Astrocyte (in vitro differentiated cells and primary cell): ENCODE data around the gene KRTAP29-1. TPM values are rescaled to one million over a fixed set of nuclear protein-coding genes. Genes with fewer than 3 reads are reported as not detected.

Experiments
- DNase-seq: peaks from one replicate; pipeline ENCODE4 v3.0.0-alpha.2; 2010; ENCODE audit warnings: low read depth
- FAIRE-seq: peaks from 2 replicates; lab custom pipeline; 2011; peaks lifted over from hg19 to GRCh38; lab: Jason Lieb, UNC
- H2AFZ ChIP-seq: 2 replicates; pipeline ENCODE4 v1.6.0; 2012; ENCODE audit warnings: low read depth, low read length, inconsistent platforms
- H3K27ac ChIP-seq: 2 replicates; pipeline ENCODE4 v1.5.1; 2011; ENCODE audit warnings: low read depth, low read length, inconsistent platforms
- H3K27me3 ChIP-seq: 2 replicates; pipeline ENCODE4 v1.6.0; 2011; ENCODE audit warnings: low read length, inconsistent platforms; ENCODE audit not compliant: insufficient read depth
- H3K36me3 ChIP-seq: 2 replicates; pipeline ENCODE4 v1.5.1; 2011; ENCODE audit warnings: low read length, inconsistent platforms; ENCODE audit not compliant: insufficient read depth
- H3K4me1 ChIP-seq: 2 replicates; pipeline ENCODE4 v1.5.1; 2011; ENCODE audit warnings: low read length, inconsistent platforms; ENCODE audit not compliant: insufficient read depth
- H3K4me2 ChIP-seq: 2 replicates; pipeline ENCODE4 v1.6.0; 2012; ENCODE audit warnings: low read length, inconsistent platforms
- H3K4me3 ChIP-seq: 2 replicates; pipeline ENCODE4 v1.5.1; 2011; ENCODE audit warnings: low read depth, mild to moderate bottlenecking, low read length, inconsistent platforms; ENCODE audit not compliant: insufficient read depth
- H3K79me2 ChIP-seq: 2 replicates; pipeline ENCODE4 v1.6.0; 2012; ENCODE audit warnings: mild to moderate bottlenecking, low read length, inconsistent platforms; ENCODE audit not compliant: insufficient read depth
- H3K9ac ChIP-seq: 2 replicates; pipeline ENCODE4 v1.6.0; 2012; ENCODE audit warnings: mild to moderate bottlenecking, low read length, inconsistent platforms
- H3K9me3 ChIP-seq: 2 replicates; pipeline ENCODE4 v1.5.1; 2012; ENCODE audit warnings: low read depth, mild to moderate bottlenecking, low read length, inconsistent platforms; ENCODE audit not compliant: insufficient read depth
- H4K20me1 ChIP-seq: 2 replicates; pipeline ENCODE4 v1.6.0; 2012; ENCODE audit warnings: low read length, inconsistent platforms; ENCODE audit not compliant: insufficient read depth
- H3K27ac Mint-ChIP-seq: one replicate; pipeline ENCODE4 v1.8.0; 2021; ENCODE audit warnings: mild to moderate bottlenecking, mixed read lengths; ENCODE audit not compliant: unreplicated experiment
- H3K27me3 Mint-ChIP-seq: one replicate; pipeline ENCODE4 v1.8.0; 2021; ENCODE audit warnings: low read depth, mixed read lengths; ENCODE audit not compliant: unreplicated experiment
- H3K36me3 Mint-ChIP-seq: one replicate; pipeline ENCODE4 v1.8.0; 2021; ENCODE audit warnings: low read depth, mixed read lengths; ENCODE audit not compliant: unreplicated experiment
- H3K4me1 Mint-ChIP-seq: one replicate; pipeline ENCODE4 v1.8.0; 2021; ENCODE audit warnings: low read depth, mixed read lengths; ENCODE audit not compliant: unreplicated experiment
- H3K4me3 Mint-ChIP-seq: one replicate; pipeline ENCODE4 v1.8.0; 2021; ENCODE audit warnings: mild to moderate bottlenecking, moderate library complexity, mixed read lengths; ENCODE audit not compliant: unreplicated experiment
- H3K9me3 Mint-ChIP-seq: one replicate; pipeline ENCODE4 v1.8.0; 2021; ENCODE audit warnings: mild to moderate bottlenecking, mixed read lengths; ENCODE audit not compliant: unreplicated experiment
- CTCF ChIP-seq: IDR thresholded peaks from 2 replicates; pipeline ENCODE4 v1.5.1; 2011; ENCODE audit warnings: low read depth, mild to moderate bottlenecking, inconsistent platforms, low read length, moderate library complexity; ENCODE audit not compliant: insufficient read depth
- EZH2 ChIP-seq: IDR thresholded peaks from 2 replicates; pipeline ENCODE4 v1.6.1; 2012; ENCODE audit warnings: mild to moderate bottlenecking, low read length, inconsistent platforms; ENCODE audit not compliant: insufficient read depth
- total RNA-seq: library from RNA; stranded (reverse); gene quantifications from 2 replicates; pipeline ENCODE4 v1.2.1, GENCODE V29; 2021

Gene KRTAP29-1
- total RNA-seq, 1 donor from 2014 or later, result not detected

GRCh38 chr17:41254861-41255260, 47.8 kb downstream of the KRTAP29-1 start:
- no peak overlapping the region for H3K4me3 ChIP-seq
- H3K4me1 ChIP-seq, result no peaks in the 10 kb centered on the region
- Mint-ChIP-seq H3K9me3 (no peaks in the 10 kb centered on the region), H3K4me1 (no peaks in the 10 kb centered on the region), H3K36me3 (no peaks in the 10 kb centered on the region), H3K27me3 (peaks cover 38% of the 10 kb centered on the region), H3K27ac (no peak overlapping the region), H3K4me3 (no peak overlapping the region)
- H3K9ac ChIP-seq, result no peak overlapping the region
- H3K27ac ChIP-seq, result no peak overlapping the region
- DNase-seq, result no peak
- H4K20me1 ChIP-seq, result no peaks in the 10 kb centered on the region
- no peak for FAIRE-seq
- H3K27me3 ChIP-seq, result no peaks in the 10 kb centered on the region
- no peaks in the 10 kb centered on the region for H3K79me2 ChIP-seq
- no peak overlapping the region for H3K4me2 ChIP-seq
- H2AFZ ChIP-seq, result no peak overlapping the region
- H3K36me3 ChIP-seq, result no peaks in the 10 kb centered on the region
- no peaks in the 10 kb centered on the region for H3K9me3 ChIP-seq
- no peak for TF ChIP-seq EZH2
- no peak for TF ChIP-seq CTCF

Other genes with a start within 250 kb of the KRTAP29-1 start
- gene KRTAP2-2, start 247.6 kb downstream of the KRTAP29-1 start, total RNA-seq, result not detected in 2 replicates
- gene KRTAP2-3, start 242.7 kb downstream of the KRTAP29-1 start, total RNA-seq, result 3.8 and 7.1 TPM in 2 replicates
- gene KRTAP2-4, start 237.0 kb downstream of the KRTAP29-1 start, total RNA-seq, result not detected in 2 replicates
- gene KRTAP4-7, start 218.7 kb downstream of the KRTAP29-1 start, total RNA-seq, result not detected in 2 replicates
- not detected in 2 replicates for gene KRTAP4-8, start 204.7 kb downstream of the KRTAP29-1 start, total RNA-seq
- gene KRTAP4-16, start 200.6 kb downstream of the KRTAP29-1 start, total RNA-seq, result not detected in 2 replicates
- not detected in 2 replicates for gene KRTAP4-9, start 197.5 kb downstream of the KRTAP29-1 start, total RNA-seq
- not detected in 2 replicates for gene KRTAP4-11, start 184.5 kb downstream of the KRTAP29-1 start, total RNA-seq
- not detected in 2 replicates for gene KRTAP4-12, start 178.7 kb downstream of the KRTAP29-1 start, total RNA-seq
- gene KRTAP4-6, start 162.3 kb downstream of the KRTAP29-1 start, total RNA-seq, result not detected in 2 replicates
- not detected in 2 replicates for gene KRTAP4-5, start 153.0 kb downstream of the KRTAP29-1 start, total RNA-seq
- not detected in 2 replicates for gene KRTAP4-4, start 142.1 kb downstream of the KRTAP29-1 start, total RNA-seq
- gene KRTAP4-3, start 134.6 kb downstream of the KRTAP29-1 start, total RNA-seq, result not detected in 2 replicates
- not detected in 2 replicates for gene KRTAP4-2, start 124.6 kb downstream of the KRTAP29-1 start, total RNA-seq
- not detected in 2 replicates for gene KRTAP4-1, start 117.9 kb downstream of the KRTAP29-1 start, total RNA-seq
- gene KRTAP9-1, start 113.0 kb downstream of the KRTAP29-1 start, total RNA-seq, result not detected in 2 replicates
- gene KRTAP9-2, start 76.2 kb downstream of the KRTAP29-1 start, total RNA-seq, result not detected in 2 replicates
- not detected in 2 replicates for gene KRTAP9-3, start 70.4 kb downstream of the KRTAP29-1 start, total RNA-seq
- gene KRTAP9-8, start 64.9 kb downstream of the KRTAP29-1 start, total RNA-seq, result not detected in 2 replicates
- not detected in 2 replicates for gene KRTAP9-4, start 53.2 kb downstream of the KRTAP29-1 start, total RNA-seq
- not detected in 2 replicates for gene KRTAP9-9, start 47.5 kb downstream of the KRTAP29-1 start, total RNA-seq
- not detected in 2 replicates for gene KRTAP9-6, start 37.5 kb downstream of the KRTAP29-1 start, total RNA-seq
- not detected in 2 replicates for gene KRTAP9-7, start 27.2 kb downstream of the KRTAP29-1 start, total RNA-seq
- not detected in 2 replicates for gene KRTAP16-1, start 6.5 kb upstream of the KRTAP29-1 start, total RNA-seq
- gene KRTAP17-1, start 12.9 kb upstream of the KRTAP29-1 start, total RNA-seq, result not detected in 2 replicates
- not detected in 2 replicates for gene KRT33A, start 48.0 kb upstream of the KRTAP29-1 start, total RNA-seq
- not detected in 2 replicates for gene KRT33B, start 67.0 kb upstream of the KRTAP29-1 start, total RNA-seq
- not detected in 2 replicates for gene KRT34, start 79.5 kb upstream of the KRTAP29-1 start, total RNA-seq
- gene KRT31, start 94.8 kb upstream of the KRTAP29-1 start, total RNA-seq, result not detected in 2 replicates
- gene KRT37, start 121.7 kb upstream of the KRTAP29-1 start, total RNA-seq, result not detected in 2 replicates
- not detected in 2 replicates for gene KRT38, start 138.1 kb upstream of the KRTAP29-1 start, total RNA-seq
- gene KRT32, start 164.5 kb upstream of the KRTAP29-1 start, total RNA-seq, result not detected in 2 replicates
- gene KRT35, start 178.3 kb upstream of the KRTAP29-1 start, total RNA-seq, result not detected in 2 replicates
- not detected in 2 replicates for gene KRT36, start 187.1 kb upstream of the KRTAP29-1 start, total RNA-seq
- not detected in 2 replicates for gene KRT13, start 202.8 kb upstream of the KRTAP29-1 start, total RNA-seq
- 0.26 and 0.79 TPM in 2 replicates for gene KRT15, start 216.0 kb upstream of the KRTAP29-1 start, total RNA-seq
- 113 and 210 TPM in 2 replicates for gene KRT19, start 225.5 kb upstream of the KRTAP29-1 start, total RNA-seq